HG02759 (cell line): ENCODE measurements around the gene SLC16A13.
A peak's percentile ranks its signal among the peaks of the same experiment; 100 is the strongest.
"Not testable (repeated sequence)": the region's sequence is repeated elsewhere in the genome, so short reads cannot be mapped to it uniquely, and the experiment has no call there.

ENCODE experiments used
- ATAC-seq: cut with Tn5 transposase; IDR thresholded peaks from one replicate; pipeline ENCODE4 v1.9.1; 2021; ENCODE audit warnings: mild to moderate bottlenecking, moderate library complexity; ENCODE audit not compliant: unreplicated experiment

The SLC16A13 gene

GRCh38 chr17:7035591-7036368 is at the start of gene SLC16A13:
Gene SLC16A13, plus strand, starts transcription at chr17:7036015. Its CDS starts 368 bp downstream, at chr17:7036383.
- ATAC-seq = peak; percentile 94

GRCh38 chr17:6986676-6987075 is 49.1 kb upstream of the SLC16A13 start:
- ATAC-seq = no peak

GRCh38 chr17:6989779-6990178 is 46.0 kb upstream of the SLC16A13 start:
- ATAC-seq = no peak

- not testable (repeated sequence) for ATAC-seq
These were observed 42.2 kb upstream of the SLC16A13 start for GRCh38 chr17:6993613-6994056.

- ATAC-seq = no peak
These were observed 41.7 kb upstream of the SLC16A13 start for GRCh38 chr17:6994118-6994598.

- ATAC-seq = no peak
These were observed 41.1 kb upstream of the SLC16A13 start for GRCh38 chr17:6994666-6995256.

GRCh38 chr17:6995500-6996255 is 40.1 kb upstream of the SLC16A13 start, which contains the start of gene ALOX12:
Gene ALOX12, plus strand, starts transcription at chr17:6996049. Its CDS starts 69 bp downstream, at chr17:6996118.
- ATAC-seq = no peak

- ATAC-seq = no peak
These were observed 39.4 kb upstream of the SLC16A13 start for GRCh38 chr17:6996256-6997011.

GRCh38 chr17:6997171-6997570 is 38.6 kb upstream of the SLC16A13 start:
- no peak for ATAC-seq

- ATAC-seq = no peak
These were observed 36.8 kb upstream of the SLC16A13 start for GRCh38 chr17:6998855-6999508.

- ATAC-seq = no peak
These were observed 34.4 kb upstream of the SLC16A13 start for GRCh38 chr17:7001318-7001961.

GRCh38 chr17:7002288-7003047 is 33.3 kb upstream of the SLC16A13 start:
- ATAC-seq = no peak

GRCh38 chr17:7003745-7004144 is 32.1 kb upstream of the SLC16A13 start:
- no peak for ATAC-seq

GRCh38 chr17:7004398-7005253 is 31.2 kb upstream of the SLC16A13 start:
- ATAC-seq = no peak

GRCh38 chr17:7005716-7006115 is 30.1 kb upstream of the SLC16A13 start:
- ATAC-seq = no peak

- no peak for ATAC-seq
These were observed 28.7 kb upstream of the SLC16A13 start for GRCh38 chr17:7007143-7007542.

GRCh38 chr17:7010523-7010922 is 25.3 kb upstream of the SLC16A13 start:
- ATAC-seq = no peak

- ATAC-seq = no peak
These were observed 24.4 kb upstream of the SLC16A13 start for GRCh38 chr17:7011415-7011814.
